ENCODE data around the gene TNFAIP1. TPM values are rescaled to one million over a fixed set of nuclear protein-coding genes. Genes with fewer than 3 reads are reported as not detected.

The TNFAIP1 gene
- total RNA-seq, 2 donors from 2014 or later: 29.6 to 39.8 TPM

DNA sequence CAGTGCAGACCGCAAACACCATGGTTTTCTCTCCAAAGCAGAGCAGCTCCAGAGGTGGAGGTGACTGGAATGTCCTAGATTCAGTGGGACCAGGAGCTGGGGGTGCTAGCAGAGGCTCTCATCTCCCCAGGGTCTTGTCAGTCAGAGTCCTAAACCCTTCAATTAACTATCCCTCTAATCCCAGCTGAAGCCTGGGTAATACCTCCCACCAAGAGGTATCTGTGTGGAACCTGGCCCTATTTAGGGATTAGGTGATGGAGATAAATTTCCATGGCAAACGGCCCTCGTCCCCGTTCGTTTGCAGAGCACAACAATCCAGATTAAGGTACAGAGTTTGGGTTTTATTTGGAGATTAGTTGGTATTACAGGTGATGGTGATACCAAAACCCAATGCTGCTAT is 27.6 kb downstream of the TNFAIP1 start:
- TF ChIP-seq, protein P1, sequence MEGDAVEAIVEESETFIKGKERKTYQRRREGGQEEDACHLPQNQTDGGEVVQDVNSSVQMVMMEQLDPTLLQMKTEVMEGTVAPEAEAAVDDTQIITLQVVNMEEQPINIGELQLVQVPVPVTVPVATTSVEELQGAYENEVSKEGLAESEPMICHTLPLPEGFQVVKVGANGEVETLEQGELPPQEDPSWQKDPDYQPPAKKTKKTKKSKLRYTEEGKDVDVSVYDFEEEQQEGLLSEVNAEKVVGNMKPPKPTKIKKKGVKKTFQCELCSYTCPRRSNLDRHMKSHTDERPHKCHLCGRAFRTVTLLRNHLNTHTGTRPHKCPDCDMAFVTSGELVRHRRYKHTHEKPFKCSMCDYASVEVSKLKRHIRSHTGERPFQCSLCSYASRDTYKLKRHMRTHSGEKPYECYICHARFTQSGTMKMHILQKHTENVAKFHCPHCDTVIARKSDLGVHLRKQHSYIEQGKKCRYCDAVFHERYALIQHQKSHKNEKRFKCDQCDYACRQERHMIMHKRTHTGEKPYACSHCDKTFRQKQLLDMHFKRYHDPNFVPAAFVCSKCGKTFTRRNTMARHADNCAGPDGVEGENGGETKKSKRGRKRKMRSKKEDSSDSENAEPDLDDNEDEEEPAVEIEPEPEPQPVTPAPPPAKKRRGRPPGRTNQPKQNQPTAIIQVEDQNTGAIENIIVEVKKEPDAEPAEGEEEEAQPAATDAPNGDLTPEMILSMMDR (IDR thresholded peaks at IDR 0.05): no peak
- Histone ChIP-seq H3K27me3 (no peaks in the 10 kb centered on the region), H3K27ac (no peak overlapping the region), H3K9me3 (no peaks in the 10 kb centered on the region), H3K9ac (ENCODE audit: low read depth in 2 of 2, low read length in 2 of 2) (no peak overlapping the region), H3K4me1 (peaks cover 6% of the 10 kb centered on the region), H3K4me3 (no peak overlapping the region), H3K36me3 (peaks cover 11% of the 10 kb centered on the region)
- no peak for DNase-seq
- intact Hi-C loops (cut with DNase I): no loop called here

DNA sequence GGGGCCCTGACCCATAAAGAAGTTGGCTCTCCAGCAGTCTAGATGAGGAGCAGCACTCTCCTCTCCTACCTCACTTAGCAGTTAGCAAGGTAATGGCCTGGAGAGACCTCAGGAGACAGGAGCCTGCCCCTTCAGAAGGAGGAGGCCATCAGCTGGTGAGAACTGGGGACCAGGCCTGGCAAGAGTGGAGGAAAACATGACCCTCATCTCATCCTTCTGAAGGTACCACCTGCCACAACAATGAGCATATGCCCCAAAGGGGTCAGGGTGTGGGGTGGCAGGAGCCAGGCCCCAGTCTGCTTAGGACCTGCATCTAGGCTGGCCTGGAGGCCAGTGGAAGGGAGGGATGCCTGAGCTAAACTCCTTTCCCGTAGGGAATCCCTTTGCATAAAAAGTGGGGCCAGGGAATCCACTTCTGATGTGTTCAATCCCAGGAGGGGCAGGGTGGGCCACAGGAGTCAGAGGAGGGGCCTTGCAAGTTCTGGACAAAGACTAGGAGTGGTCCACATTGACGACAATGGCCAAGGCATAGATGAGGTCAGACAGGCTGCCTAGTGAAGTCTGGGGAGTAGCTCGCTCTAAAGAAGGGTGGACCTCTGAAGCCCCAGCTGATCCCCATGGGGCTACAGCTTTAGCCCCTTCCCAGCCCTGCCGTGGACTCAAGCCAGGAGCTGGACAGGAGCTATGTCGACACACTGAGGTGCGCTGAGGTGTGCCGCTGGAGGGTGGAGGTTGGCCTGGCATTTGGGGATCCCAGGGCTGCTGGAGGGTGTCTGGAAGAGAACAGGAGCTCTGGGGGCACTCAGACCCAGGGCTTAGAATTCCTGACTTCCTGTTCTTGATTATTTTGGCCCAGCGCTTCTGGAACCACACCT is 28.5 kb downstream of the TNFAIP1 start:
- Histone ChIP-seq H3K9ac (ENCODE audit: low read depth in 2 of 2, low read length in 2 of 2) (no peak overlapping the region), H3K27ac (no peak overlapping the region), H3K9me3 (no peaks in the 10 kb centered on the region), H3K4me1 (no peaks in the 10 kb centered on the region), H3K4me3 (no peak overlapping the region), H3K27me3 (no peaks in the 10 kb centered on the region), H3K36me3 (peaks cover 11% of the 10 kb centered on the region)
- intact Hi-C loops (cut with DNase I): no loop called here
- no peak for DNase-seq
- TF ChIP-seq, protein P1 (IDR thresholded peaks at IDR 0.05): no peak

DNA sequence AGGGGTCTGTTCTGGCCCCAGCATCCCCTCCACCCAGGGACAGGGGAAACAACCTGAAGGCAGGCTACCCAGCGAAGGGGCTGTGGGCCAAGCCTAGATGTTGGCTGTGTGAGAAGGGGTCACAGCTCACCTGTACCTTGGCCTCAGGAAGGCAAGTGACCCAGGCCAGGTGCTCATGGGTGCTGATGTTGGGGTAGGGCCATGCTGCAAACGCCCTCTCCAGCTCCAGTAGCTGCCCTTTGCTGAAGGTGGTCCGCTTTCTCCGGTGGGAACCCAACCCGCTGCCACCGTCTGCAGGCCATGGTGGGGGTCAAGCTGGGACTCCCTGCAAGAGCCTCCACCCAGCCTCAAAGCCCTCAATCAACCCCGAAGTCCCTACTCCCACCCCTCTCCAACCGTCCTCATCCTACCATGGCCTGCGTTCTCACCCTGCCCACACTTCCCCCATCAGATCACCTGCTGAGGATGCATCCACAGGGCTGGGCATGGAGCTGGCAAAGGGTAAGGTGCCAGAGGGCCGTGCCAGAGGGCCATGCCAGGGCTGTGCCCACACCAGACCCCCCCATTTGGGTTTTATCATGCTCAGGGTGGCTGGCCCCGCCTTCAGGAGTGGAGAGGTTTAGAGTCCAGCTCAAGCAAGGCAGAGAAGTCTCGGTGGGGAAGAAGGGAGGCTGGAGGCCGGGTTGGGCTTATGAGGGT is 29.3 kb downstream of the TNFAIP1 start, which contains the start of gene SEBOX:
Gene SEBOX (minus strand): TSS at position 535 of the 699 bp plus-strand sequence. CDS start 48 bp downstream, at position 487.
- Histone ChIP-seq H3K27ac (no peak within 1 kb of the TSS), H3K9me3 (no peaks in the 10 kb centered on the region), H3K36me3 (peaks cover 11% of the 10 kb centered on the region), H3K27me3 (no peaks in the 10 kb centered on the region), H3K4me3 (no peak within 1 kb of the TSS), H3K4me1 (no peaks in the 10 kb centered on the region), H3K9ac (ENCODE audit: low read depth in 2 of 2, low read length in 2 of 2) (no peak within 1 kb of the TSS)
- intact Hi-C loops (cut with DNase I): no loop called here
- DNase-seq: no peak
- TF ChIP-seq, protein P1 (IDR thresholded peaks at IDR 0.05): no peak

DNA sequence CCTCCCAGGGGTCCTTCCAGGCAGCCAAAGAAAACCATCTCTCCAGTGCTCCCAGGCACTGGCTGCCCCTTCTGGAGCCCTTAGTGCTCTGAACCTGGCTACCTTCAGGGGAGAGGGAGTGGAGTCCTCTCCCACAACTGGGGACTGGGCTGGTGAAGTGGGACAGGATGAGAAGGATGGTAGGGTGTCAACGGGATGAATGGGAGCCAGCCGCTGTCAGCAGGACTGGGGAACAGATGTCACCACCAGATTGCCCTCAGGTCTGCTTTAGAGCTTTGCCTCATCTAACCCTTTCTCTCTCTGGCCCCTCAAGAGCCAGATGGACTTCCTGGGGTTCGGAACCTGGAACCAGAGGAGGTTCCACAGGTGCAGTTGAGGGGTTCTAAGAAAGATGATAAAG is 29.9 kb downstream of the TNFAIP1 start:
- peaks cover 11% of the 10 kb centered on the region for H3K36me3 ChIP-seq
- no peaks in the 10 kb centered on the region for H3K27me3 ChIP-seq
- no peaks in the 10 kb centered on the region for H3K9me3 ChIP-seq
- intact Hi-C loops (cut with DNase I): no loop called here
- H3K4me1 ChIP-seq: no peaks in the 10 kb centered on the region
- TF ChIP-seq, protein P1 (IDR thresholded peaks at IDR 0.05): no peak
- H3K27ac ChIP-seq: no peak overlapping the region
- no peak overlapping the region for H3K4me3 ChIP-seq
- DNase-seq: no peak
- H3K9ac ChIP-seq (ENCODE audit: low read depth in 2 of 2, low read length in 2 of 2): no peak overlapping the region

DNA sequence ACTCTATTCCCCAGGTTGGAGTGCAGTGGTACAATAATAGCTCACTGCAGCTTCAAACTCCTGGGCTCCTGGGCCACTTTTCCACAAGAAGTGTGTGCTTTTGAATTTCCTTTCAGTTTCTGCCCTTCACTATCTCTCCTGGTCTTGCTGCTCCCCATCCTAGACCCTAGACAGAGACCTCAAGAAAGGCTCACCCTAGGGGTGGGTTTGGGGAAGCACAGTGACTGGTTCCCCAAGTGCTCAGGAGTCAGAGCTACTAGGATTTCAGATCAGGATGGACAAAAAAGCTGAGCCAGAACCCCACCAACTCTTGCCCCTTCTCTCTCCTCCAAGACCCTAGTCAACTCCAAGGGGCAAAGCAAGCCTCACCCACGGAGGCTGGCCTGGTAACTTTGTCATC is 31.0 kb downstream of the TNFAIP1 start:
- Histone ChIP-seq H3K27me3 (no peaks in the 10 kb centered on the region), H3K4me1 (no peaks in the 10 kb centered on the region), H3K36me3 (peaks cover 4% of the 10 kb centered on the region), H3K9me3 (no peaks in the 10 kb centered on the region), H3K4me3 (no peak overlapping the region), H3K27ac (no peak overlapping the region), H3K9ac (ENCODE audit: low read depth in 2 of 2, low read length in 2 of 2) (no peak overlapping the region)
- DNase-seq: no peak
- intact Hi-C loops (cut with DNase I): no loop called here
- TF ChIP-seq, protein P1 (IDR thresholded peaks at IDR 0.05): no peak

Measured in colonic mucosa (tissue), 4 donors.